Loucy (cell line): ENCODE data around the gene DAGLB.

Experiments used
- H2AFZ ChIP-seq: fragments of 200-600 bp; sonication (generic); 2 replicates; pipeline ENCODE4 v1.6.0; 2016; ENCODE audit warnings: antibody characterized with exemption, mild to moderate bottlenecking, low read length, moderate library complexity
- H3F3A ChIP-seq: fragments of 200-600 bp; 2 replicates; pipeline ENCODE4 v1.6.0; 2016; ENCODE audit warnings: antibody characterized with exemption, low read depth, mild to moderate bottlenecking
- H3K27me3 ChIP-seq: fragments of 200-600 bp; sonication (generic); 2 replicates; pipeline ENCODE4 v1.6.1; 2014; ENCODE audit warnings: low read length, mild to moderate bottlenecking; ENCODE audit not compliant: insufficient read depth, poor library complexity, severe bottlenecking
- H3K36me3 ChIP-seq: fragments of 200-600 bp; sonication (generic); 2 replicates; pipeline ENCODE4 v1.6.1; 2016; ENCODE audit warnings: low read length; ENCODE audit not compliant: insufficient read depth
- H3K4me1 ChIP-seq: fragments of 200-600 bp; sonication (generic); 2 replicates; pipeline ENCODE4 v1.5.1; 2014; ENCODE audit warnings: low read length, mild to moderate bottlenecking; ENCODE audit not compliant: insufficient read depth, poor library complexity, severe bottlenecking
- H3K4me2 ChIP-seq: fragments of 200-600 bp; sonication (generic); 2 replicates; pipeline ENCODE4 v1.6.0; 2014; ENCODE audit warnings: antibody characterized with exemption, low read length, low read depth, mild to moderate bottlenecking; ENCODE audit not compliant: poor library complexity, severe bottlenecking
- H3K4me3 ChIP-seq: fragments of 200-600 bp; sonication (generic); 2 replicates; pipeline ENCODE4 v1.5.1; 2014; ENCODE audit warnings: low read length, mild to moderate bottlenecking, mixed read lengths; ENCODE audit not compliant: poor library complexity, severe bottlenecking
- H3K79me2 ChIP-seq: fragments of 200-600 bp; sonication (generic); 2 replicates; pipeline ENCODE4 v1.6.1; 2014; ENCODE audit warnings: low read length; ENCODE audit not compliant: insufficient read depth
- H3K9ac ChIP-seq: fragments of 200-600 bp; sonication (generic); 2 replicates; pipeline ENCODE4 v1.6.0; 2014; ENCODE audit warnings: mild to moderate bottlenecking, low read depth, low read length, moderate library complexity; ENCODE audit not compliant: poor library complexity, severe bottlenecking
- H3K9me2 ChIP-seq: fragments of 200-600 bp; sonication (generic); replicated peaks from 2 replicates; pipeline ENCODE4 v1.6.1; 2016; ENCODE audit warnings: low read depth, low read length, mixed read lengths
- H3K9me3 ChIP-seq: fragments of 200-600 bp; sonication (generic); 2 replicates; pipeline ENCODE4 v1.6.1; 2014; ENCODE audit warnings: mild to moderate bottlenecking, antibody characterized with exemption, low read length, low read depth; ENCODE audit not compliant: insufficient read depth
- H4K20me1 ChIP-seq: fragments of 200-600 bp; sonication (generic); 2 replicates; pipeline ENCODE4 v1.6.0; 2014; ENCODE audit warnings: antibody characterized with exemption, low read length, mild to moderate bottlenecking; ENCODE audit not compliant: insufficient read depth, poor library complexity, severe bottlenecking
- CTCF ChIP-seq: fragments of 200-600 bp; sonication (generic); conservative IDR thresholded peaks from 2 replicates; pipeline ENCODE4 v1.5.1; 2014; ENCODE audit warnings: mild to moderate bottlenecking, antibody characterized with exemption, low read length
- EZH2phosphoT487 ChIP-seq: fragments of 200-600 bp; IDR thresholded peaks from 2 replicates; pipeline ENCODE4 v1.6.1; 2018; ENCODE audit warnings: antibody characterized with exemption, mild to moderate bottlenecking, moderate library complexity, borderline replicate concordance

The DAGLB gene

GRCh38 chr7:6489612-6490011 is 41.9 kb upstream of the DAGLB start:
- Histone ChIP-seq H3K9me2 (no peaks in the 10 kb centered on the region), H3K36me3 (no peaks in the 10 kb centered on the region), H4K20me1 (no peaks in the 10 kb centered on the region), H3K9ac (no peak overlapping the region), H2AFZ (no peak overlapping the region), H3K4me1 (peaks cover under 1% of the 10 kb centered on the region), H3K4me3 (no peak overlapping the region), H3K4me2 (no peak overlapping the region), H3K79me2 (no peaks in the 10 kb centered on the region), H3F3A (no peaks in the 10 kb centered on the region), H3K27me3 (no peaks in the 10 kb centered on the region), H3K9me3 (no peaks in the 10 kb centered on the region)
- TF ChIP-seq CTCF (peak; percentile 18; the same call in 1 of the 2 replicates), EZH2phosphoT487 (no peak)

GRCh38 chr7:6487184-6487545 is 39.4 kb upstream of the DAGLB start:
- peaks cover 18% of the 10 kb centered on the region for H3K79me2 ChIP-seq
- H3K9ac ChIP-seq, result no peak overlapping the region

GRCh38 chr7:6486438-6487183 is 38.9 kb upstream of the DAGLB start:
- Histone ChIP-seq H3K9ac (no peak overlapping the region), H2AFZ (no peak overlapping the region), H3F3A (no peaks in the 10 kb centered on the region), H3K4me1 (peaks cover 12% of the 10 kb centered on the region), H3K27me3 (no peaks in the 10 kb centered on the region), H3K9me3 (no peaks in the 10 kb centered on the region), H3K4me2 (no peak overlapping the region), H3K36me3 (no peaks in the 10 kb centered on the region), H3K9me2 (no peaks in the 10 kb centered on the region), H3K79me2 (peaks cover 23% of the 10 kb centered on the region), H3K4me3 (no peak overlapping the region), H4K20me1 (peaks cover 19% of the 10 kb centered on the region)
- TF ChIP-seq EZH2phosphoT487 (no peak), CTCF (no peak)

More at GRCh38 chr7:6487184-6487545, 39.4 kb upstream of the DAGLB start:
- Histone ChIP-seq H3K9me3 (no peaks in the 10 kb centered on the region), H3K4me3 (no peak overlapping the region), H3K4me1 (peaks cover 12% of the 10 kb centered on the region), H3F3A (no peaks in the 10 kb centered on the region), H3K9me2 (no peaks in the 10 kb centered on the region), H3K4me2 (no peak overlapping the region), H4K20me1 (peaks cover 16% of the 10 kb centered on the region), H2AFZ (no peak overlapping the region), H3K36me3 (no peaks in the 10 kb centered on the region), H3K27me3 (no peaks in the 10 kb centered on the region)
- no peak for TF ChIP-seq CTCF
- TF ChIP-seq EZH2phosphoT487, result no peak
